ENCODE results near the gene ABCC8. TPM values are rescaled to one million over a fixed set of nuclear protein-coding genes. Genes with fewer than 3 reads are reported as not detected.

The ABCC8 gene
- total and polyA plus RNA-seq, 10 of the 15 experiments (the other 5 are each of a cell fraction or from before 2014, with no cell fraction given): not detected

- peaks cover 0 to 2% of the 10 kb centered on the region in 2 experiments; a peak in 1 of 4 replicates for H3K27me3 ChIP-seq (replicated peaks in 1 of 2; ENCODE audit: control insufficient read depth in 2 of 2, insufficient read depth in 2 of 2, low read length in 1 of 2)
- RAD21 ChIA-PET (ENCODE audit: unreplicated experiment): no interaction called here
- H3K27ac ChIP-seq (ENCODE audit: control insufficient read depth, insufficient read depth): no peak overlapping the region
- CTCF ChIA-PET: no interaction called here
- no peaks in the 10 kb centered on the region for H3K4me1 ChIP-seq (ENCODE audit: control insufficient read depth, insufficient read depth, low read length)
- no TSS peak for BruUV-seq (replicated peaks)
- no peak overlapping the region for H3K4me3 ChIP-seq
- intact Hi-C loops (cut with micrococcal nuclease; ENCODE audit: unreplicated experiment): no loop called here
- SMC1A ChIA-PET (ENCODE audit: uncharacterized antibody, unreplicated experiment): interaction anchor here (1.2 kb wide), 1 partner anchor 98 kb away, joined by 4 read pairs; no protein-coding TSS in a partner anchor
- H3K4me2 ChIP-seq (ENCODE audit: control insufficient read depth, insufficient read depth): no peak overlapping the region
- H3K36me3 ChIP-seq (ENCODE audit: control insufficient read depth in 2 of 2, insufficient read depth in 2 of 2, low read length in 1 of 2): no peaks in the 10 kb centered on the region
- no peaks in the 10 kb centered on the region for H3K9me3 ChIP-seq (replicated peaks; ENCODE audit: control insufficient read depth, insufficient read depth, low read length)
- no peak overlapping the region for H2AFZ ChIP-seq (ENCODE audit: control insufficient read depth, low read depth, low read length)
- DNase-seq (ENCODE audit: low read depth, low spot score) (no peak), FAIRE-seq (no peak), ATAC-seq (no peak)
- H3K79me2 ChIP-seq (ENCODE audit: control insufficient read depth, insufficient read depth, low read length): no peaks in the 10 kb centered on the region
- POLR2A ChIA-PET: no interaction called here
- in situ Hi-C loops (cut with MboI): no loop called here
- no peak overlapping the region for H3K9ac ChIP-seq (ENCODE audit: control insufficient read depth, insufficient read depth, low read length)
- WGBS (ENCODE audit: insufficient coverage, insufficient replicate concordance, low lambda C conversion rate, missing lambda C conversion rate): 13% methylated on average over 4 of the region's 5 CpGs
- H4K20me1 ChIP-seq (ENCODE audit: control insufficient read depth, insufficient read depth): no peaks in the 10 kb centered on the region
- TF ChIP-seq IRF3 (IDR thresholded peaks at IDR 0.05) (no peak), RAD51 (IDR thresholded peaks at IDR 0.05) (no peak), HSF1 (IDR thresholded peaks at IDR 0.05; ENCODE audit: low read depth, low read length) (no peak), NR2C2 (IDR thresholded peaks at IDR 0.05; ENCODE audit: borderline replicate concordance, control insufficient read depth, insufficient read length, low read depth) (no peak), MTA2 (IDR thresholded peaks at IDR 0.05; ENCODE audit: low read depth) (no peak), CHD2 (IDR thresholded peaks at IDR 0.05; ENCODE audit: borderline replicate concordance, low read depth, low read length) (no peak), ZBTB11 (CRISPR knock-in tag; IDR thresholded peaks at IDR 0.05) (no peak), LARP7 (IDR thresholded peaks at IDR 0.05) (no peak), RBBP5 (conservative IDR thresholded peaks at IDR 0.05) (no peak), RAD21 (IDR thresholded peaks at IDR 0.05; ENCODE audit: insufficient read depth, low read depth, low read length) (no peak), ZBTB4 (CRISPR knock-in tag; IDR thresholded peaks at IDR 0.05) (no peak), SKIL (IDR thresholded peaks at IDR 0.05; ENCODE audit: low read depth, poor library complexity, severe bottlenecking) (no peak), ETV6 (conservative IDR thresholded peaks at IDR 0.05 in 1 of 2, IDR thresholded peaks at IDR 0.05 in 1 of 2; ENCODE audit: borderline replicate concordance in 1 of 2, low read depth in 1 of 2) (no peak)
Observed at GRCh38 chr11:17481905-17482304, 5.3 kb upstream of the ABCC8 start.
